Panc1 (cell line): ENCODE measurements around the gene MLH3. TPM values are rescaled to one million over a fixed set of nuclear protein-coding genes. Genes with fewer than 3 reads are reported as not detected.

Source experiments
- ATAC-seq: fragments of 200-7000 bp; cut with Tn5 transposase; 2 replicates; pipeline ENCODE4 v1.9.1; 2020; ENCODE audit warnings: mild to moderate bottlenecking, moderate library complexity
- BruUV-seq: library from RNA; stranded (reverse); fragments of 400-500 nt; replicated peaks from 2 replicates; lab custom pipeline; 2021; lab: Mats Ljungman, UMichigan
- CTCF ChIA-PET: fragments of 300-600 bp; sonication (Branson Sonifier 250); formaldehyde crosslinking; loops from one replicate; lab custom pipeline; 2022; ENCODE audit warnings: antibody characterized with exemption; lab: Charles Lee
- POLR2A ChIA-PET: fragments of 300-600 bp; sonication (Branson Sonifier 250); formaldehyde crosslinking; loops from one replicate; lab custom pipeline; 2022; ENCODE audit warnings: antibody characterized with exemption; lab: Charles Lee
- DNase-seq: peaks from one replicate; pipeline ENCODE4 v3.0.0-alpha.2; 2010; ENCODE audit warnings: low read depth, low spot score
- H3K27ac ChIP-seq: 2 replicates; pipeline ENCODE4 v1.5.1; 2011; ENCODE audit warnings: mild to moderate bottlenecking, low read length, inconsistent platforms
- H3K27me3 ChIP-seq: fragments of 200-500 bp; sonication (Bioruptor generic); 2 replicates; pipeline ENCODE4 v1.6.0; 2014; ENCODE audit warnings: low read length, inconsistent platforms; ENCODE audit not compliant: control insufficient read depth, insufficient read depth
- H3K36me3 ChIP-seq: fragments of 200-500 bp; sonication (Bioruptor generic); 2 replicates; pipeline ENCODE4 v1.5.1; 2014; ENCODE audit warnings: inconsistent platforms, mild to moderate bottlenecking, low read length, moderate library complexity; ENCODE audit not compliant: control insufficient read depth, insufficient read depth
- H3K4me1 ChIP-seq: 2 replicates; pipeline ENCODE4 v1.5.1; 2011; ENCODE audit warnings: inconsistent platforms, mild to moderate bottlenecking, low read length, moderate library complexity; ENCODE audit not compliant: control insufficient read depth, insufficient read depth
- H3K4me3 ChIP-seq, 2 experiments: 2 replicates each; pipeline ENCODE4 v1.5.1; 2011 to 2012; ENCODE audit warnings: low read depth in 2 of 2, low read length in 2 of 2, mild to moderate bottlenecking in 2 of 2, inconsistent platforms in 1 of 2, moderate library complexity in 1 of 2
- H3K9me3 ChIP-seq: fragments of 200-500 bp; sonication (Bioruptor generic); 2 replicates; pipeline ENCODE4 v1.5.1; 2014; ENCODE audit warnings: low read depth, mild to moderate bottlenecking, inconsistent platforms, low read length, moderate library complexity; ENCODE audit not compliant: control insufficient read depth, insufficient read depth
- CTCF ChIP-seq: fragments of 450-650 bp; IDR thresholded peaks from 2 replicates; pipeline ENCODE4 v1.5.1; 2017; ENCODE audit warnings: mild to moderate bottlenecking
- POLR2AphosphoS5 ChIP-seq: IDR thresholded peaks from 2 replicates; pipeline ENCODE4 v1.6.1; 2012; ENCODE audit warnings: mild to moderate bottlenecking, low read depth, low read length, moderate library complexity
- REST ChIP-seq, 2 experiments: IDR thresholded peaks; 2 replicates each; pipeline ENCODE4 v1.6.1; 2011 to 2012; ENCODE audit warnings: low read depth in 2 of 2, control low read depth in 1 of 2, low read length in 1 of 2, mild to moderate bottlenecking in 1 of 2, moderate library complexity in 1 of 2; ENCODE audit not compliant: insufficient read depth in 1 of 2
- SIN3A ChIP-seq: IDR thresholded peaks from 2 replicates; pipeline ENCODE4 v1.6.1; 2012; ENCODE audit warnings: low read depth, mild to moderate bottlenecking, low read length, moderate library complexity, borderline replicate concordance; ENCODE audit not compliant: insufficient read depth
- TCF7L2 ChIP-seq: IDR thresholded peaks from 2 replicates; pipeline ENCODE4 v1.6.1; 2011; ENCODE audit warnings: mild to moderate bottlenecking, low read depth, low read length, inconsistent platforms
- in situ Hi-C: cut with HindIII; loops from 2 replicates; pipeline ENCODE4 v1.10.0; 2016; ENCODE audit warnings: low sequenced_read_pairs, low pct_unique_long_range_greater_than_20kb
- intact Hi-C: fragments of 100-400 bp; cut with micrococcal nuclease; formaldehyde crosslinking; loops from one replicate; pipeline ENCODE4 v1.10.0; 2022; ENCODE audit not compliant: unreplicated experiment
- total RNA-seq: library from RNA; stranded (reverse); gene quantifications from one replicate; pipeline ENCODE4 v1.2.1, GENCODE V29; 2021; ENCODE audit not compliant: unreplicated experiment

Gene MLH3
- total RNA-seq, 1 experiment from 2014 or later, result 17.0 TPM

- ATAC-seq (no peak), DNase-seq (no peak)
- ChIA-PET POLR2A (no interaction called here), CTCF (no interaction called here)
- BruUV-seq, result no TSS peak
- Histone ChIP-seq H3K27me3 (no peaks in the 10 kb centered on the region), H3K27ac (no peak overlapping the region), H3K4me3 (no peak overlapping the region), H3K36me3 (peaks cover 20% of the 10 kb centered on the region), H3K4me1 (no peaks in the 10 kb centered on the region; the same call in 1 of the 2 replicates), H3K9me3 (no peaks in the 10 kb centered on the region)
- no peak for TF ChIP-seq REST (IDR thresholded peaks at IDR 0.05; ENCODE audit: insufficient read depth in 1 of 2, low read depth in 2 of 2, low read length in 1 of 2)
- TF ChIP-seq POLR2AphosphoS5, result no peak
- TF ChIP-seq TCF7L2, result no peak
- TF ChIP-seq SIN3A, result no peak
- TF ChIP-seq CTCF, result no peak
- intact Hi-C loops, result no loop called here
- in situ Hi-C loops, result no loop called here
Observed at GRCh38 chr14:75016815-75017214, 34.5 kb downstream of the MLH3 start.

GRCh38 chr14:75015496-75015895 is 35.8 kb downstream of the MLH3 start:
- Histone ChIP-seq H3K36me3 (peaks cover 20% of the 10 kb centered on the region), H3K27me3 (no peaks in the 10 kb centered on the region), H3K27ac (no peak overlapping the region), H3K4me1 (no peaks in the 10 kb centered on the region; the same call in 1 of the 2 replicates), H3K4me3 (no peak overlapping the region), H3K9me3 (no peaks in the 10 kb centered on the region)
- DNase-seq (no peak), ATAC-seq (no peak)
- BruUV-seq, result TSS peak; percentile 19
- POLR2A ChIA-PET, result no interaction called here
- no peak for TF ChIP-seq POLR2AphosphoS5
- TF ChIP-seq SIN3A, result no peak
- TF ChIP-seq CTCF, result no peak
- no peak for TF ChIP-seq REST (IDR thresholded peaks at IDR 0.05; ENCODE audit: insufficient read depth in 1 of 2, low read depth in 2 of 2, low read length in 1 of 2)
- TF ChIP-seq TCF7L2, result no peak
- CTCF ChIA-PET, result no interaction called here
- in situ Hi-C loops (no loop called here), intact Hi-C loops (no loop called here)
